Measurements from ENCODE around the gene MACC1.
"Not testable (repeated sequence)": the region's sequence is repeated elsewhere in the genome, so short reads cannot be mapped to it uniquely, and the experiment has no call there.

MACC1 gene

GRCh38 chr7:20207811-20208210, 9.4 kb downstream of the MACC1 start:
- not testable (repeated sequence) for DNase-seq (ENCODE audit: low read depth in 2 of 2)

- DNase-seq (ENCODE audit: low read depth in 2 of 2), result no peak
These were observed 10.9 kb downstream of the MACC1 start for GRCh38 chr7:20206104-20206896.

- DNase-seq (ENCODE audit: low read depth in 2 of 2), result no peak
These were observed 13.9 kb downstream of the MACC1 start for GRCh38 chr7:20203316-20203715.

- DNase-seq (ENCODE audit: low read depth in 2 of 2), result no peak
These were observed 15.8 kb downstream of the MACC1 start for GRCh38 chr7:20201380-20201779.

- DNase-seq (ENCODE audit: low read depth in 2 of 2), result no peak
These were observed 16.2 kb downstream of the MACC1 start for GRCh38 chr7:20200971-20201370.

- no peak for DNase-seq (ENCODE audit: low read depth in 2 of 2)
These were observed 16.8 kb downstream of the MACC1 start for GRCh38 chr7:20200361-20200760.

GRCh38 chr7:20199015-20199737, 18.0 kb downstream of the MACC1 start:
- DNase-seq (ENCODE audit: low read depth in 2 of 2), result no peak

- DNase-seq (ENCODE audit: low read depth in 2 of 2), result no peak
These were observed 18.9 kb downstream of the MACC1 start for GRCh38 chr7:20198260-20198659.

- DNase-seq (ENCODE audit: low read depth in 2 of 2), result no peak
These were observed 19.3 kb downstream of the MACC1 start for GRCh38 chr7:20197837-20198236.

- no peak for DNase-seq (ENCODE audit: low read depth in 2 of 2)
These were observed 19.9 kb downstream of the MACC1 start for GRCh38 chr7:20197125-20197748.

- DNase-seq (ENCODE audit: low read depth in 2 of 2), result no peak
These were observed 22.7 kb downstream of the MACC1 start for GRCh38 chr7:20194343-20194995.

- DNase-seq (ENCODE audit: low read depth in 2 of 2), result no peak
These were observed 23.3 kb downstream of the MACC1 start for GRCh38 chr7:20193873-20194272.

- DNase-seq (ENCODE audit: low read depth in 2 of 2), result no peak
These were observed 23.9 kb downstream of the MACC1 start for GRCh38 chr7:20193242-20193777.

- DNase-seq (ENCODE audit: low read depth in 2 of 2), result no peak
These were observed 25.8 kb downstream of the MACC1 start for GRCh38 chr7:20191391-20191869.

GRCh38 chr7:20190560-20191390, 26.4 kb downstream of the MACC1 start:
- no peak for DNase-seq (ENCODE audit: low read depth in 2 of 2)

GRCh38 chr7:20189852-20190251, 27.3 kb downstream of the MACC1 start:
- no peak for DNase-seq (ENCODE audit: low read depth in 2 of 2)

GRCh38 chr7:20188567-20188966, 28.6 kb downstream of the MACC1 start:
- no peak for DNase-seq (ENCODE audit: low read depth in 2 of 2)

- not testable (repeated sequence) for DNase-seq (ENCODE audit: low read depth in 2 of 2)
These were observed 29.3 kb downstream of the MACC1 start for GRCh38 chr7:20187850-20188249.

GRCh38 chr7:20185988-20186387, 31.2 kb downstream of the MACC1 start:
- no peak for DNase-seq (ENCODE audit: low read depth in 2 of 2)

- DNase-seq (ENCODE audit: low read depth in 2 of 2), result no peak
These were observed 34.1 kb downstream of the MACC1 start for GRCh38 chr7:20183086-20183485.

Data from stimulated activated CD8-positive, alpha-beta memory T cell treated with anti-CD3 and anti-CD28 coated beads, Interleukin-2, amount 100 ng/mL, for 1 hour (primary cell).